ENCODE data around the gene PRSS57.
A peak's percentile ranks its signal among the peaks of the same experiment; 100 is the strongest.
"Not testable (repeated sequence)": the region's sequence is repeated elsewhere in the genome, so short reads cannot be mapped to it uniquely, and the experiment has no call there.

Gene PRSS57

GRCh38 chr19:695352-695949 is at the start of gene PRSS57:
TSS of gene PRSS57 (minus strand) at chr19:695452. CDS start at chr19:695430, 22 bp downstream.
- no peak within 1 kb of the TSS for H3K4me3 ChIP-seq (ENCODE audit: low read depth, low read length)
- no peak for DNase-seq (ENCODE audit: low read depth)
- no peak for TF ChIP-seq CTCF (conservative IDR thresholded peaks at IDR 0.05; ENCODE audit: low read depth, low read length)

- no peak for TF ChIP-seq CTCF (conservative IDR thresholded peaks at IDR 0.05; ENCODE audit: low read depth, low read length)
- peak; percentile 33 for DNase-seq (ENCODE audit: low read depth)
- no peak overlapping the region for H3K4me3 ChIP-seq (ENCODE audit: low read depth, low read length)
Measured at GRCh38 chr19:743168-743687, 48.0 kb upstream of the PRSS57 start.

GRCh38 chr19:742540-743075 is 47.4 kb upstream of the PRSS57 start:
- H3K4me3 ChIP-seq (ENCODE audit: low read depth, low read length), result no peak overlapping the region
- no peak for TF ChIP-seq CTCF (conservative IDR thresholded peaks at IDR 0.05; ENCODE audit: low read depth, low read length)
- no peak for DNase-seq (ENCODE audit: low read depth)

GRCh38 chr19:741506-742131 is 46.4 kb upstream of the PRSS57 start:
- peak; percentile 16 for TF ChIP-seq CTCF (conservative IDR thresholded peaks at IDR 0.05; ENCODE audit: low read depth, low read length)
- no peak for DNase-seq (ENCODE audit: low read depth)
- no peak overlapping the region for H3K4me3 ChIP-seq (ENCODE audit: low read depth, low read length)

DNA sequence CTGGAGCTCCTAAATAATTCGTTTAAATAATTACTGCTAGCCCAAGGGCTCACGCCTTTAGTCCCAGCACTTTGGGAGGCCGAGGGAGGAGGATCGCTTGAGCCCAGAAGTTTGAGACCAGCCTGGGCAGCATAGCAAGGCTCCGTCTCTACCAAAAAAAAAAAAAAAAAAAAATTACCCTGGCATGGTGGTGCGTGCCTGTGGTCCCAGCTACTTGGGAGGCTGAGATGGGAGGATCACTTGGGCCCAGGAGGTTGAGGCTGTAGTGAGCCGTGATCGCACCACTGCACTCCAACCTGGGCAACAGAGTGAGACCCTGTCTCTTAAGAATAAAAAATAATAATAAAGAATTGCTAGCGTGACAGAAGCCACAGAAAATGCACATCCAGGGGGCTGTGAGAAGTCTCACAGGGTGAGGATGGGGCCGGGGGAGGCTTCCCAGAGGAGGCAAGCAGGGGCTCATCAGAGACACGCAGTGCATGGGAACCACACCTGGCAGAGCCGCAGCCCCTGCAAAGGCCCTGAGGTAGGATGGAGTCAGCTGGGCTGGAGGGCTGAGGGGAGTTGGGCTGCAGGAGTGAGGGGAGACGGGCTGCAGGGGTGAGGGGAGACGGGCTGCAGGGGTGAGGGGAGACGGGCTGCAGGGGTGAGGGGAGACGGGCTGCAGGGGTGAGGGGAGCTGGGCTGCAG is 45.7 kb upstream of the PRSS57 start:
- DNase-seq (ENCODE audit: low read depth); H3K4me3 ChIP-seq (ENCODE audit: low read depth, low read length): not testable (repeated sequence)

GRCh38 chr19:739998-740715 is 44.9 kb upstream of the PRSS57 start:
- no peak for TF ChIP-seq CTCF (conservative IDR thresholded peaks at IDR 0.05; ENCODE audit: low read depth, low read length)
- no peak overlapping the region for H3K4me3 ChIP-seq (ENCODE audit: low read depth, low read length)
- DNase-seq (ENCODE audit: low read depth), result no peak
